ENCODE measurements around the gene P2RX4. TPM values are rescaled to one million over a fixed set of nuclear protein-coding genes. Genes with fewer than 3 reads are reported as not detected.
"Not testable (repeated sequence)": the region's sequence is repeated elsewhere in the genome, so short reads cannot be mapped to it uniquely, and the experiment has no call there.

P2RX4 gene
- total RNA-seq, 2 experiments from 2014 or later, result 117 to 125 TPM

GRCh38 chr12:121229826-121230537, 20.1 kb downstream of the P2RX4 start:
- CTCF ChIA-PET, result interaction anchor here (0.6 to 3.2 kb wide), 11 partner anchors 9 to 225 kb away, joined by 3 to 23 read pairs (median 5); no protein-coding TSS in a partner anchor
- POLR2A ChIA-PET, result interaction anchor here (1.0 to 4.0 kb wide), 3 partner anchors 9 to 116 kb away, joined by 3 to 22 read pairs (median 3); no protein-coding TSS in a partner anchor
- peak overlapping the region; percentile 58 for H3K27ac Mint-ChIP-seq
- peak; percentile 70 for DNase-seq
- peaks cover 80% of the 10 kb centered on the region for H3K36me3 Mint-ChIP-seq (ENCODE audit: low read depth)
- peaks cover 40% of the 10 kb centered on the region for H3K4me1 Mint-ChIP-seq
- H3K4me3 Mint-ChIP-seq, H3K27me3 Mint-ChIP-seq, H3K9me3 Mint-ChIP-seq: not testable (repeated sequence)

- peaks cover 85% of the 10 kb centered on the region for H3K36me3 Mint-ChIP-seq (ENCODE audit: low read depth)
- CTCF ChIA-PET, result interaction anchor here (1.2 to 3.2 kb wide), 10 partner anchors 9 to 225 kb away, joined by 3 to 23 read pairs (median 6); no protein-coding TSS in a partner anchor
- peaks cover 39% of the 10 kb centered on the region for H3K4me1 Mint-ChIP-seq
- H3K27ac Mint-ChIP-seq, result peak overlapping the region; percentile 58
- DNase-seq, result no peak
- POLR2A ChIA-PET, result interaction anchor here (1.0 to 4.0 kb wide), 3 partner anchors 9 to 116 kb away, joined by 3 to 22 read pairs (median 3); no protein-coding TSS in a partner anchor
- no peak overlapping the region for H3K4me3 Mint-ChIP-seq
- H3K27me3 Mint-ChIP-seq, result no peaks in the 10 kb centered on the region
- H3K9me3 Mint-ChIP-seq, result no peaks in the 10 kb centered on the region
These were observed 20.6 kb downstream of the P2RX4 start for GRCh38 chr12:121230538-121230907.

DNA sequence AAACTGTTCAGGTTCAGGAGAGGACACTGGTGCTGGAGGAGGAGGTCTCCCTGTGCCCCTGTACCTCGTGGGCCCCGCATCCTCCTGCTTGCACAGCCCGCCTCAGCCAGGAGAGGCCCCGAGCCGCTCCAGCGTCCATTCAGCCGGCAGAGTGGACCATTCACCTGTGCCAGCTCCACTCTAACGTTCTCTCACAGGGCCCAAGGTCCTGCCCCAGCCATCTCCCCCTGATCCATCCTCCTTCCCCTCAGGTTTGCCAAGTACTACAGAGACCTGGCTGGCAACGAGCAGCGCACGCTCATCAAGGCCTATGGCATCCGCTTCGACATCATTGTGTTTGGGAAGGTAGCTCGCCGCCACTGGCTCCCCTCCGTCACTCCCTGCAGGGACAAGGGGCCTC, 22.2 kb downstream of the P2RX4 start:
- Mint-ChIP-seq H3K4me3 (no peak overlapping the region), H3K4me1 (peaks cover 25% of the 10 kb centered on the region), H3K27ac (no peak overlapping the region), H3K36me3 (ENCODE audit: low read depth) (peaks cover 83% of the 10 kb centered on the region), H3K27me3 (no peaks in the 10 kb centered on the region), H3K9me3 (no peaks in the 10 kb centered on the region)
- DNase-seq, result no peak
- ChIA-PET CTCF (interaction anchor here (1.5 kb wide), 1 partner anchor 18 kb away, joined by 3 read pairs; no protein-coding TSS in a partner anchor), POLR2A (interaction anchor here (4.0 kb wide), 1 partner anchor 7 kb away, joined by 22 read pairs; no protein-coding TSS in a partner anchor)

DNA sequence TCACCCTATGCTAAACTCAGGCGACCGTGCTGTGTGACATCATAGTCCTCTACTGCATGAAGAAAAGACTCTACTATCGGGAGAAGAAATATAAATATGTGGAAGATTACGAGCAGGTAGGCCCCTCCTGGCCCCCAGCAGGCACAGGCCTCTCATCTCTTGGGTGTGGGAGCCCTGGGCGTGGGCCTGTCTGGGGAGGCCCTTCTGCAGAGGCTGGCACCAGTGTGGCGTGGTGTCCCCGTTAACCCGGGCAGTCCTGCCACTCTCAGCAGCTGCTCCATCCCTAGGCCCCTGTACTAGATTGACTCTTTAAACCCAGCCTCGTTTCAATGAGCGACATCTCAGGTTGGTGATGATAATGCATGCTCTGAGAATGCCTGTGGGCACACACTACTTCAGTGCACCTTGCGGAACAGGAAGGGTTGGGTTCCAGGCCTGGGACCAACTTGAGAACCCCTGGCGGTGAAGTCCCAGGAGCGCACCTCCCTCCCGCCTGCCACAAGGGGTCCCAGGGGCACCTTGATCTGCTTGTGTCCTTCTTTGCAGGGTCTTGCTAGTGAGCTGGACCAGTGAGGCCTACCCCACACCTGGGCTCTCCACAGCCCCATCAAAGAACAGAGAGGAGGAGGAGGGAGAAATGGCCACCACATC, 23.2 kb downstream of the P2RX4 start:
- Mint-ChIP-seq H3K36me3 (ENCODE audit: low read depth) (peaks cover 86% of the 10 kb centered on the region), H3K27ac (no peak overlapping the region), H3K9me3 (no peaks in the 10 kb centered on the region), H3K27me3 (no peaks in the 10 kb centered on the region), H3K4me1 (peaks cover 26% of the 10 kb centered on the region), H3K4me3 (no peak overlapping the region)
- ChIA-PET CTCF (no interaction called here), POLR2A (no interaction called here)
- DNase-seq, result no peak

GRCh38 chr12:121233628-121234020, 23.7 kb downstream of the P2RX4 start:
- Mint-ChIP-seq H3K27me3 (no peaks in the 10 kb centered on the region), H3K36me3 (ENCODE audit: low read depth) (peaks cover 84% of the 10 kb centered on the region), H3K9me3 (no peaks in the 10 kb centered on the region), H3K27ac (no peak overlapping the region), H3K4me1 (peaks cover 26% of the 10 kb centered on the region), H3K4me3 (no peak overlapping the region)
- ChIA-PET POLR2A (interaction anchor here (2.3 kb wide), 1 partner anchor 10 kb away, joined by 14 read pairs; no protein-coding TSS in a partner anchor), CTCF (no interaction called here)
- DNase-seq, result no peak

DNA sequence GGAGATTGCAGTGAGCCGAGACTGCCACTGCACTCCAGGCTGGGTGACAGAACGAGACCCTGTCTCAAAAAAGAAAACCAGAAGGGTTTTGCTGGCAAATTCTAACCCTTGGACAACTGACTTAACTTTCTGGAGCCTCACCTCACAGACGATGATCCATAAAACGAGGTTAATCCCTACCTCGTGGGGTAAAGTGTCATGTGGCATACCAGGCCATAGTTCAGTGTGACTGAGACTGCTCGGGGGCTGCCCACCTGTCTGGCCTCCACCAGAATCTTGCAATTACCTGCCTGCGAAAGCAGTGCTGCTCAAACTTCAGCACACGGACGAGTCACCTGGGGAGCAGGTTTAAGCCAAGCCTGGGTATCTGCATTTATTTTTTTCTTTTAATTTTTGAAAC, 26.8 kb downstream of the P2RX4 start:
- H3K27ac Mint-ChIP-seq, result peak overlapping the region; percentile 16
- H3K4me1 Mint-ChIP-seq, result peaks cover 41% of the 10 kb centered on the region
- peaks cover 74% of the 10 kb centered on the region for H3K36me3 Mint-ChIP-seq (ENCODE audit: low read depth)
- POLR2A ChIA-PET, result no interaction called here
- no peaks in the 10 kb centered on the region for H3K9me3 Mint-ChIP-seq
- CTCF ChIA-PET, result no interaction called here
- no peaks in the 10 kb centered on the region for H3K27me3 Mint-ChIP-seq
- DNase-seq, result no peak
- no peak overlapping the region for H3K4me3 Mint-ChIP-seq

GRCh38 chr12:121237415-121237814, 27.5 kb downstream of the P2RX4 start:
- Mint-ChIP-seq H3K4me1 (peaks cover 43% of the 10 kb centered on the region), H3K27me3 (no peaks in the 10 kb centered on the region), H3K9me3 (no peaks in the 10 kb centered on the region), H3K27ac (peak overlapping the region; percentile 56), H3K36me3 (ENCODE audit: low read depth) (peaks cover 68% of the 10 kb centered on the region), H3K4me3 (no peak overlapping the region)
- DNase-seq, result no peak
- CTCF ChIA-PET, result interaction anchor here (1.3 kb wide), 1 partner anchor 13 kb away, joined by 8 read pairs; no protein-coding TSS in a partner anchor
- POLR2A ChIA-PET, result interaction anchor here (4.0 kb wide), 1 partner anchor 13 kb away, joined by 35 read pairs; no protein-coding TSS in a partner anchor

- Mint-ChIP-seq H3K27me3 (no peaks in the 10 kb centered on the region), H3K9me3 (no peaks in the 10 kb centered on the region), H3K36me3 (ENCODE audit: low read depth) (peaks cover 61% of the 10 kb centered on the region), H3K4me3 (no peak overlapping the region), H3K27ac (peak overlapping the region; percentile 56), H3K4me1 (peaks cover 43% of the 10 kb centered on the region)
- POLR2A ChIA-PET, result interaction anchor here (0.7 to 4.0 kb wide), 5 partner anchors 8 to 47 kb away, joined by 3 to 35 read pairs (median 7); no protein-coding TSS in a partner anchor
- DNase-seq, result no peak
- CTCF ChIA-PET, result interaction anchor here (0.8 to 3.0 kb wide), 4 partner anchors 8 to 127 kb away, joined by 3 to 23 read pairs (median 7); no protein-coding TSS in a partner anchor
These were observed 28.2 kb downstream of the P2RX4 start for GRCh38 chr12:121238086-121238485.

GRCh38 chr12:121238604-121239350, 28.8 kb downstream of the P2RX4 start:
- Mint-ChIP-seq H3K4me1 (peaks cover 43% of the 10 kb centered on the region), H3K27me3 (no peaks in the 10 kb centered on the region), H3K27ac (peak overlapping the region; percentile 78), H3K4me3 (no peak overlapping the region), H3K9me3 (no peaks in the 10 kb centered on the region), H3K36me3 (ENCODE audit: low read depth) (peaks cover 60% of the 10 kb centered on the region)
- POLR2A ChIA-PET, result interaction anchor here (0.7 to 4.0 kb wide), 13 partner anchors 9 to 179 kb away, joined by 3 to 35 read pairs (median 4); partner anchors contain the start of genes ANAPC5 and CAMKK2
- CTCF ChIA-PET, result interaction anchor here (0.8 to 3.0 kb wide), 10 partner anchors 9 to 179 kb away, joined by 3 to 23 read pairs (median 4); partner anchors contain the start of gene CAMKK2
- no peak for DNase-seq

DNA sequence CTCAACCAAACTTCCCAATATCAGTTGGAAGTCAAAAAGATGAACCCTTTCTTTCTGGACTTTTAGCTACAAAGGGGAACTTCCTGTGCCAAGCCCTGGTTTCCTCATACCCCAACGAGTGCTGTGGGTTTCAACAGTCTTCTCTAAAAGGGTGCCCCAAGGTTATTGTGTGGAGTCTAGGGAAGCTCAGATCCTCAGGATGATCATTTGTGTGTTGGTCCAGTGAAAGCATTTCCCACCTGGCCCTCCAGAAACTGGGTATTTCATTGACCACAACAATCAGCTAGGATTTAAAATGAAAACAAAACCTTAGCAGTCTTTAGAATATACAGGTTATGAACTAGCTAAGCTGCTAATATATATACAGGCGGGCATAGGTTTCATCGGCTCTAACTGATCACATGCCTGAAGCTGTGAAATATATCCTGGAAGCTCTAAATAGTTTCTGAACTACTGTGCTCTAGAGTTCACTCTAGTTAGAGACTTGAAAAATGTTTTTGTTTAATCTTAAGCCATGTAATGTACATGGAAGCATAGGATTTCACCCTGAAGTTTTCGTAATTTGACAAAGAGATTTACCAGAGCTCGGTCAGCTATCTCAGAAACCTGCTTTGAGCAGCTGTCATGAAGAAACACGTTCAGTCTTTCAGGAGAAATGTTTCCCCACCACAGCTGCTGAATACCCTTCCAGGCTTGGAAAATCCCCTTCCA, 29.6 kb downstream of the P2RX4 start:
- CTCF ChIA-PET, result interaction anchor here (0.6 to 3.0 kb wide), 11 partner anchors 9 to 1313 kb away, joined by 3 to 23 read pairs (median 3); partner anchors contain the start of gene CAMKK2
- Mint-ChIP-seq H3K27ac (peak overlapping the region; percentile 78), H3K9me3 (no peaks in the 10 kb centered on the region), H3K4me3 (no peak overlapping the region), H3K36me3 (ENCODE audit: low read depth) (peaks cover 58% of the 10 kb centered on the region), H3K27me3 (no peaks in the 10 kb centered on the region), H3K4me1 (peaks cover 43% of the 10 kb centered on the region)
- POLR2A ChIA-PET, result interaction anchor here (0.8 to 4.0 kb wide), 13 partner anchors 8 to 1038 kb away, joined by 3 to 35 read pairs (median 4); partner anchors contain the start of genes ANAPC5, CAMKK2 and RPLP0
- no peak for DNase-seq

- peaks cover 53% of the 10 kb centered on the region for H3K36me3 Mint-ChIP-seq (ENCODE audit: low read depth)
- CTCF ChIA-PET, result interaction anchor here (0.6 to 3.0 kb wide), 8 partner anchors 10 to 1313 kb away, joined by 3 to 23 read pairs (median 3); no protein-coding TSS in a partner anchor
- H3K4me1 Mint-ChIP-seq, result peaks cover 43% of the 10 kb centered on the region
- H3K27ac Mint-ChIP-seq, result peak overlapping the region; percentile 78
- peak overlapping the region; percentile 43 for H3K4me3 Mint-ChIP-seq
- DNase-seq, result no peak
- POLR2A ChIA-PET, result interaction anchor here (1.0 to 4.0 kb wide), 11 partner anchors 9 to 1039 kb away, joined by 3 to 35 read pairs (median 7); partner anchors contain the start of genes ANAPC5, CAMKK2 and RPLP0
- no peaks in the 10 kb centered on the region for H3K27me3 Mint-ChIP-seq
- no peaks in the 10 kb centered on the region for H3K9me3 Mint-ChIP-seq
These were observed 30.1 kb downstream of the P2RX4 start for GRCh38 chr12:121240062-121240420.
